ENCODE results near the gene KRT2.

DNA sequence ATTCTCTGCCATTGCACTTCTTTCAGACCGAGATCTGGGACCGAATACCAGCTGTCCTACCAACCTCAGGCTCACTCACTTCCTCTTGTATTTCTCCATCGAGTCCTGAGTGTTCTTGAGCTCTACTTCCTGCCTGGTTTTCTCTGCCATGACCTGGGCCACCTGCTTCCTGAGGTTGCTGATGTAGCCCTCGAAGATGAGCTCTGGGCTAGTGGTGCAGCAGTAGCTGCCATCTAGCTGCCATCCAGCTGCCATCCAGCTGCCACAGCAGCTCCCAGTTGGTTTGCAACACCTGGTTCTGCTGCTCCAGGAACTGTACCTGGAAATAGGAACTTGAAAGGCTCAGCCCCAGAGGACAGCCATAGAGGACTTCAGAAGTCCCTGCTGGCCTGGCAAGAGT is 18.6 kb downstream of the KRT2 start:
- TF ChIP-seq TOX (CRISPR knock-in tag; IDR thresholded peaks at IDR 0.05; ENCODE audit: borderline replicate concordance) (no peak), ZC3H10 (CRISPR knock-in tag; IDR thresholded peaks at IDR 0.05) (no peak), ISL1 (CRISPR knock-in tag; IDR thresholded peaks at IDR 0.05) (no peak), PATZ1 (CRISPR knock-in tag; IDR thresholded peaks at IDR 0.05; ENCODE audit: borderline replicate concordance) (no peak), TSHZ2 (CRISPR knock-in tag; IDR thresholded peaks at IDR 0.05) (no peak), PPARA (CRISPR knock-in tag; IDR thresholded peaks at IDR 0.05; ENCODE audit: borderline replicate concordance) (no peak), ZNF565 (CRISPR knock-in tag; conservative IDR thresholded peaks at IDR 0.05; ENCODE audit: low read depth) (no peak), RARB (CRISPR knock-in tag; IDR thresholded peaks at IDR 0.05) (no peak), GLIS3 (CRISPR knock-in tag; IDR thresholded peaks at IDR 0.05) (no peak), ESRRG (CRISPR knock-in tag; IDR thresholded peaks at IDR 0.05) (no peak)
- TF ChIP-seq, protein P1, sequence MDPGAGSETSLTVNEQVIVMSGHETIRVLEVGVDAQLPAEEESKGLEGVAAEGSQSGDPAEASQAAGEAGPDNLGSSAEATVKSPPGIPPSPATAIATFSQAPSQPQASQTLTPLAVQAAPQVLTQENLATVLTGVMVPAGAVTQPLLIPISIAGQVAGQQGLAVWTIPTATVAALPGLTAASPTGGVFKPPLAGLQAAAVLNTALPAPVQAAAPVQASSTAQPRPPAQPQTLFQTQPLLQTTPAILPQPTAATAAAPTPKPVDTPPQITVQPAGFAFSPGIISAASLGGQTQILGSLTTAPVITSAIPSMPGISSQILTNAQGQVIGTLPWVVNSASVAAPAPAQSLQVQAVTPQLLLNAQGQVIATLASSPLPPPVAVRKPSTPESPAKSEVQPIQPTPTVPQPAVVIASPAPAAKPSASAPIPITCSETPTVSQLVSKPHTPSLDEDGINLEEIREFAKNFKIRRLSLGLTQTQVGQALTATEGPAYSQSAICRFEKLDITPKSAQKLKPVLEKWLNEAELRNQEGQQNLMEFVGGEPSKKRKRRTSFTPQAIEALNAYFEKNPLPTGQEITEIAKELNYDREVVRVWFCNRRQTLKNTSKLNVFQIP (CRISPR knock-in tag; IDR thresholded peaks at IDR 0.05; ENCODE audit: borderline replicate concordance, low read depth), result no peak
